Keratinocyte (primary cell): Measurements from ENCODE around the gene CD81. TPM values are rescaled to one million over a fixed set of nuclear protein-coding genes. Genes with fewer than 3 reads are reported as not detected.

Experiments
- DNase-seq: peaks from one replicate; pipeline ENCODE4 v3.0.0-alpha.2; 2011; ENCODE audit warnings: low read depth, missing footprints, low spot score
- FAIRE-seq: peaks from 2 replicates; lab custom pipeline; 2011; peaks lifted over from hg19 to GRCh38; lab: Jason Lieb, UNC
- H2AFZ ChIP-seq: 2 replicates; pipeline ENCODE4 v1.6.0; 2012; ENCODE audit warnings: low read length, control low read depth, inconsistent platforms; ENCODE audit not compliant: control insufficient read depth
- H3K27ac ChIP-seq: 2 replicates; pipeline ENCODE4 v1.5.1; 2011; ENCODE audit warnings: low read length; ENCODE audit not compliant: control insufficient read depth, insufficient read depth
- H3K27me3 ChIP-seq: 3 replicates; pipeline ENCODE4 v1.6.0; 2011; ENCODE audit warnings: low read length; ENCODE audit not compliant: control insufficient read depth, insufficient read depth; ENCODE audit errors: extremely low read depth
- H3K36me3 ChIP-seq, 2 experiments: 2 replicates in 1 of 2; 3 replicates in 1 of 2; pipeline ENCODE4 v1.5.1; 2011; ENCODE audit warnings: low read length in 2 of 2, mild to moderate bottlenecking in 1 of 2; ENCODE audit not compliant: control insufficient read depth in 2 of 2, insufficient read depth in 2 of 2; ENCODE audit errors: extremely low read depth in 1 of 2
- H3K4me1 ChIP-seq: 3 replicates; pipeline ENCODE4 v1.5.1; 2011; ENCODE audit warnings: low read length; ENCODE audit not compliant: control insufficient read depth, insufficient read depth; ENCODE audit errors: extremely low read depth
- H3K4me2 ChIP-seq: 3 replicates; pipeline ENCODE4 v1.6.0; 2011; ENCODE audit warnings: low read depth, low read length; ENCODE audit not compliant: control insufficient read depth, insufficient read depth; ENCODE audit errors: extremely low read depth
- H3K4me3 ChIP-seq, 3 experiments: fragments of 200-600 bp in 1 of 3; sonication (generic) in 1 of 3; 2 replicates in 2 of 3; 3 replicates in 1 of 3; pipeline ENCODE4 v1.5.1; 2011 to 2016; ENCODE audit warnings: low read length in 3 of 3, mild to moderate bottlenecking in 3 of 3, control low read depth in 2 of 3, inconsistent platforms in 1 of 3, low read depth in 1 of 3, mixed read lengths in 1 of 3, mixed run types in 1 of 3, moderate library complexity in 1 of 3; ENCODE audit not compliant: control insufficient read depth in 2 of 3, insufficient read depth in 2 of 3; ENCODE audit errors: extremely low read depth in 1 of 3
- H3K79me2 ChIP-seq: 2 replicates; pipeline ENCODE4 v1.6.0; 2012; ENCODE audit warnings: low read length; ENCODE audit not compliant: control insufficient read depth, insufficient read depth
- H3K9ac ChIP-seq: 3 replicates; pipeline ENCODE4 v1.6.0; 2011; ENCODE audit warnings: low read length; ENCODE audit not compliant: control insufficient read depth, insufficient read depth; ENCODE audit errors: extremely low read depth
- H3K9me1 ChIP-seq: 3 replicates; pipeline ENCODE4 v1.6.0; 2011; ENCODE audit warnings: low read length; ENCODE audit not compliant: control insufficient read depth, insufficient read depth; ENCODE audit errors: extremely low read depth
- H3K9me3 ChIP-seq: 2 replicates; pipeline ENCODE4 v1.5.1; 2012; ENCODE audit warnings: low read depth, low read length; ENCODE audit not compliant: control insufficient read depth
- H4K20me1 ChIP-seq: 3 replicates; pipeline ENCODE4 v1.6.0; 2011; ENCODE audit warnings: low read length; ENCODE audit not compliant: control insufficient read depth, insufficient read depth; ENCODE audit errors: extremely low read depth
- EZH2 ChIP-seq: IDR thresholded peaks from one replicate; pipeline ENCODE4 v1.6.1; 2012; ENCODE audit warnings: inconsistent platforms, mild to moderate bottlenecking, low read length, moderate library complexity
- dilution Hi-C: fragments of 300-500 bp; cut with MboI; formaldehyde crosslinking; loops from one replicate; pipeline ENCODE4 v1.7.0; 2020; ENCODE audit warnings: low sequenced_read_pairs; ENCODE audit not compliant: extremely low pct_ligation_motif_present
- polyA plus RNA-seq, 5 experiments: library from polyadenylated mRNA; depleted of rRNA in 3 of 5; stranded (reverse) in 3 of 5; stranded (forward) in 1 of 5; unstranded in 1 of 5; fragments of >200 nt; gene quantifications; 1 replicate in 1 of 5; 2 replicates in 3 of 5; 3 replicates in 1 of 5; pipeline versions ENCODE4 v1.2.1 to v1.2.3, GENCODE V29; 2011 to 2012; ENCODE audit warnings: missing spikeins in 2 of 5, low read depth in 1 of 5, low replicate concordance in 1 of 5
- TF ChIP-seq, protein P1 (sequence below), 3 experiments: IDR thresholded peaks in 1 of 3; conservative IDR thresholded peaks in 1 of 3; optimal IDR thresholded peaks in 1 of 3; 2 replicates in 2 of 3; 3 replicates in 1 of 3; pipeline versions ENCODE3 to v1.5.1; 2011; ENCODE audit warnings: low read length in 3 of 3, mild to moderate bottlenecking in 3 of 3, moderate library complexity in 2 of 3, control low read depth in 1 of 3, inconsistent platforms in 1 of 3; ENCODE audit not compliant: insufficient read depth in 2 of 3; ENCODE audit errors: extremely low read depth in 1 of 3

CD81 gene
- polyA plus RNA-seq, 1 donor (not counting 4 experiments of a cell fraction or from before 2014, with no cell fraction given), result 194 TPM

DNA sequence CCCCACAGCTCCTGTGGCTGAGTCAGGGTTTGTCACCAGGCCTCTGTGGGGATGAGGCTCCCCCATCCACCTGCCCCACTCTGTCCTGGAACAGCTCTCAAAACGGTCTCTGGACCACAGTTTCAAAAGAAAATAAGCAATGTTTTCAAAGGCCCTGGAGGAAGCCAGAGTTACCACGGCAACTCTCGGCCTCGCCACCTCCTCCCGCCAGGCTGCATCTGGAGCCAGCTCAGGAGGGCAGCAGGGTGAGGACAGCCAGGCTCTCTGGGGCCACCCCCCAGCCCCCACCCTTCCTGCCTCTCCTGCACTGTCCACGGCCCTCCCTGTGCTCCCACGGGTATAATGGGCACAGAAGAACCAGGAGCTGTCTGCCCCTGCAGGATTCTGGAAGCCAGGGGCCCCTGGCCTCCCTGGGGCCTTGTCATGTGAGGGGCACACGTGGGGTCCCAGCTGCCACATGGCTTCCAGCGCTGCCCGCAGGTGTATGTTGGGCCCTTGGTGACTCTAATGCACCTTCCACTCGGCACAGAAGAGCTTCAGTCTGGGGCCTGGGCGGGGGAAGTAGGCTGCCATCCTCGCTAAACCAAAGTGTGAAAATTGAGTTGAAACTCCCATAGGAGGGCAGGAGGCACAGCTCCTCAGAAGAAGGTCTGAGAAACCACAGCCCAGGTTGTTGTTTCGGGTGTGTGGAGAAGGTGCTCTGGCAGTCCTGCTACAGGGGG is 10.3 kb downstream of the CD81 start:
- H4K20me1 ChIP-seq, result peaks cover 59% of the 10 kb centered on the region
- TF ChIP-seq EZH2, result no peak
- TF ChIP-seq, protein P1, sequence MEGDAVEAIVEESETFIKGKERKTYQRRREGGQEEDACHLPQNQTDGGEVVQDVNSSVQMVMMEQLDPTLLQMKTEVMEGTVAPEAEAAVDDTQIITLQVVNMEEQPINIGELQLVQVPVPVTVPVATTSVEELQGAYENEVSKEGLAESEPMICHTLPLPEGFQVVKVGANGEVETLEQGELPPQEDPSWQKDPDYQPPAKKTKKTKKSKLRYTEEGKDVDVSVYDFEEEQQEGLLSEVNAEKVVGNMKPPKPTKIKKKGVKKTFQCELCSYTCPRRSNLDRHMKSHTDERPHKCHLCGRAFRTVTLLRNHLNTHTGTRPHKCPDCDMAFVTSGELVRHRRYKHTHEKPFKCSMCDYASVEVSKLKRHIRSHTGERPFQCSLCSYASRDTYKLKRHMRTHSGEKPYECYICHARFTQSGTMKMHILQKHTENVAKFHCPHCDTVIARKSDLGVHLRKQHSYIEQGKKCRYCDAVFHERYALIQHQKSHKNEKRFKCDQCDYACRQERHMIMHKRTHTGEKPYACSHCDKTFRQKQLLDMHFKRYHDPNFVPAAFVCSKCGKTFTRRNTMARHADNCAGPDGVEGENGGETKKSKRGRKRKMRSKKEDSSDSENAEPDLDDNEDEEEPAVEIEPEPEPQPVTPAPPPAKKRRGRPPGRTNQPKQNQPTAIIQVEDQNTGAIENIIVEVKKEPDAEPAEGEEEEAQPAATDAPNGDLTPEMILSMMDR (optimal IDR thresholded peaks at IDR 0.05 in 1 of 3, IDR thresholded peaks at IDR 0.05 in 1 of 3, conservative IDR thresholded peaks at IDR 0.05 in 1 of 3; ENCODE audit: extremely low read depth in 1 of 3, insufficient read depth in 2 of 3, low read length in 3 of 3), result no peak
- H3K9ac ChIP-seq, result no peak overlapping the region
- FAIRE-seq (no peak), DNase-seq (no peak)
- H2AFZ ChIP-seq, result no peak overlapping the region
- H3K27me3 ChIP-seq, result no peaks in the 10 kb centered on the region
- peaks cover 94% of the 10 kb centered on the region for H3K79me2 ChIP-seq
- H3K27ac ChIP-seq, result no peak overlapping the region
- no peaks in the 10 kb centered on the region for H3K9me1 ChIP-seq
- dilution Hi-C loops, result no loop called here
- no peaks in the 10 kb centered on the region for H3K9me3 ChIP-seq
- H3K4me2 ChIP-seq, result no peak overlapping the region
- no peak overlapping the region for H3K4me3 ChIP-seq
- H3K36me3 ChIP-seq, result peaks cover 23 to 45% of the 10 kb centered on the region in 2 experiments
- H3K4me1 ChIP-seq, result peaks cover 61% of the 10 kb centered on the region

DNA sequence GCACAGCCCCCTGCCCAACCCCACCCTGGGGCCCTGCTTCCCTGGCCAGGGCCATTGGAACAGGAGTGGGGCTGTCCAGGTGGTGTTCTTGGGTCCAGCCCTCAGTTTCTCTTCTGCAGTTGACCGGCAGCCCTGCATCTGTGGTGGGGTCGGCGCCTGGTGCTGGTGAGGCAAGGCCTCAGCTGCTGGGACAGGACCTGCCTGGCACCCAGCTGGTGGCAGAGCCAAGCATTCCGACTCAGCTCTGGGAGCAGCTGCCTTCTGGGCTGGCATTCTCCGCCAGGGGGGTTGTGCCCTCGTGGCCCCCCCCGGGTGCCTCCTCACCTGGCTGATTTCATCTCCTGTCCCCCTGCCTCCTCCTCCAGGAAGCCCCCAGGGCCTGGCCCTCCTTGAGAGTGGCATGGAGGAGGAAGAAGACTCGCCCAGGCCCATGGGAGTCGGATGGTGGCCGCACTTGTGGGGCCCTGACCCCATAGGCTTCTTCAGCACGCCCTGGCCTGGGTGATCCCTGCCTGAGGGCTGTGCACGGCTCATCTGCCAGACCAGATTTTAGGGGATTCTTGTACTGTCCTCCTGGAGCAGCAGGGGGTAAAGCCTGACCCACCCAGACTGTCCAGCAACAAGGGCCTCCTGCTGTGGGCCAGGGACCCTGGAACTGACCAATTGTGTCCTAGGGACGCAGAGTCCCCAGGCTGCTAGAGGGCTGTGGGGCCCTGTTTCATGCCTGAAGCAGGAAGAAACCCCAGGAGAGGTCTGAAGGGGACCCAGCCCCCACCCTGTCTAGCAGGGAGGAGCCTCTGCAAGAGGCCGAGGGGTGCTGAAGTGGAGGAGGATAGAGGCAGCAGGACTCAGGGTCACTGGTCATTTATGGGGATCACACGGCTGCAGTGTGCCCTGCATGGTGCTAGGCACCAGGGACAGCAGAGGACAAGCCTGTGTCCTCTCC is 11.6 kb downstream of the CD81 start:
- Histone ChIP-seq H3K27ac (no peak overlapping the region), H3K4me2 (no peak overlapping the region), H3K9ac (no peak overlapping the region), H3K9me3 (no peaks in the 10 kb centered on the region), H3K27me3 (no peaks in the 10 kb centered on the region), H3K4me1 (peaks cover 48% of the 10 kb centered on the region), H3K36me3 (peaks cover 20 to 36% of the 10 kb centered on the region in 2 experiments), H3K9me1 (no peaks in the 10 kb centered on the region), H2AFZ (no peak overlapping the region), H3K4me3 (no peak overlapping the region), H3K79me2 (peaks cover 92% of the 10 kb centered on the region), H4K20me1 (peaks cover 48% of the 10 kb centered on the region)
- DNase-seq (no peak), FAIRE-seq (no peak)
- TF ChIP-seq, protein P1 (optimal IDR thresholded peaks at IDR 0.05 in 1 of 3, IDR thresholded peaks at IDR 0.05 in 1 of 3, conservative IDR thresholded peaks at IDR 0.05 in 1 of 3; ENCODE audit: extremely low read depth in 1 of 3, insufficient read depth in 2 of 3, low read length in 3 of 3), result peak in 2 of 3 experiments; percentile 7 to 16
- TF ChIP-seq EZH2, result no peak
- dilution Hi-C loops, result no loop called here
